Measurements from ENCODE around the gene POMP.

The POMP gene, protein sequence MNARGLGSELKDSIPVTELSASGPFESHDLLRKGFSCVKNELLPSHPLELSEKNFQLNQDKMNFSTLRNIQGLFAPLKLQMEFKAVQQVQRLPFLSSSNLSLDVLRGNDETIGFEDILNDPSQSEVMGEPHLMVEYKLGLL

GRCh38 chr13:28658796-28659620 lies at the start of gene POMP:
Gene POMP (plus strand): TSS chr13:28659130. CDS start chr13:28659185, 55 bp downstream.
- no peak for DNase-seq

DNA sequence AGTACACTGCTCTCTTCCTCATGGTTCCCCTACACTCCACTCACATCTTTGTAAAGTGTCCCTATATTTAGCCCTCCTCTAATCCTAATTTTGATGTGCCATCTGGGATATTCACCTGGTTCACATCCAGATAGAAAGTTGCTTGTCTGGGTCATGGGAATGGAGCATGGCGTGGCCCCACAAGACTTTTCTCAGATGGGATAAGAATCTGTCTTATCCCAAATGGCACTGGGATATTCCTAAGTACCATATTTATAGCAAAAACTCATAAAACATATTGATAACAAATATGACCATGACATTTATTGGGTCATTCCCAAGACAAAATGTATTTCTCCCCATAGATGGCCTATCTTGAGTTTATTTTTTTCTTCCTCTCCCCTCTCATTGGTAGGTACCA lies 49.5 kb upstream of the POMP start:
- no peak for DNase-seq

DNA sequence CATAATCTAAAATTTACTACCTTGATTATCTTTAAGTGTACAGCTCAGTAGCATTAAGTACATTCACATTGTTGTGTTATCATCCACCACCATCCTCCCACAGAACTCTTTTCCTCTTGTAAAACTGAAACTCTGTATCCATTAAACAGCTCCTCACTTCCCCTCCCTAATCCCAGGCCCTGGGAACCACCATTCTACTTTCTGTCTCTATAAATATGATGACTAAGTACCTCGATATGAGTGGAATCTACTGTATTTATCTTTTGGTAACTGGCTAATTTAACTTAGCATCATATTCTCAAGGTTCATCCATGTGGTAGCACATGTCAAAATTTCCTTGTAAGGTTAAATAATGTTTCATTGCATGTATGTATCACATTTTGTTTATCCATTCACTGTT lies 49.0 kb upstream of the POMP start:
- DNase-seq: no peak

DNA sequence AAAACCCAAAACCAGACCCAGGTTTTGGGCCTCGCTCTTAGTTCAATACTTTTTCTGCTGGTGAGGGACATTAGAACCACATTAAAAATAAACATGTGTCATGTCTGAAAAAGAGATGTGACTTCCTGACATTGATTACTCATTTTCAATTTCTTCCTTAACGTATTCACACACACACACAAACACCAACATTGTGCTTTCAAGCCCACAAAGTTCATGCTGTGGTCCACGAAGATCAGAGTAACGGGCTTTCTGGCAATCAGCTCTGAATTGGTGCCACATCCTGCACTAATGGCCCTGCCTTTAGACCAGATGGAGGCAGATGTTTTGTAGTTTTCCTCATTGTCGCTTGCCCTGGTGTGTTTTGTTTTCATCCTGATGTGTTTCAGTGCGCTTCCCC lies 47.9 kb upstream of the POMP start:
- DNase-seq: no peak

DNA sequence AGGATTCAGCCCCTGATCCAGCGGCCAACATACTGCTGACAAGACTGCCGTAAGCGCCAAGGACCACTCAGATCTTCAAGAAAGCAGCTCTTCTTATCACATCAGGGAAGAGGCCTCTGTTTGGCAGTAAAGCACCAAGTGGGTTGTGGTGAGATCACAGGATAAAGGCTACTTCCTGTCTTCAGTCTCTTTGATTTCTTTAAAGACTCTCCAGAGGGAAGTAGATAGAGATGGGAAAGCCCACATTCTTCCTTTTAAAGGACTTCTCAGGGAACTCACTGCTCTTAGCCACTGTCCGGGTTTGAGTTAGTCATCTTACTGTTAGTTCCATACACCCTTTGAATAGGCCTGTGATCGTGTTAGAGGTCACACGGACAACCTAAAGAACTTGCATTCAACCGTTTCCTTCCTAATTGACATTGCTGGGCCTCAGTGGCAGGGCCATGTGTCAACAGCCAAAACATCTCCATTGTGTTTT lies 47.2 kb upstream of the POMP start:
- no peak for DNase-seq

DNA sequence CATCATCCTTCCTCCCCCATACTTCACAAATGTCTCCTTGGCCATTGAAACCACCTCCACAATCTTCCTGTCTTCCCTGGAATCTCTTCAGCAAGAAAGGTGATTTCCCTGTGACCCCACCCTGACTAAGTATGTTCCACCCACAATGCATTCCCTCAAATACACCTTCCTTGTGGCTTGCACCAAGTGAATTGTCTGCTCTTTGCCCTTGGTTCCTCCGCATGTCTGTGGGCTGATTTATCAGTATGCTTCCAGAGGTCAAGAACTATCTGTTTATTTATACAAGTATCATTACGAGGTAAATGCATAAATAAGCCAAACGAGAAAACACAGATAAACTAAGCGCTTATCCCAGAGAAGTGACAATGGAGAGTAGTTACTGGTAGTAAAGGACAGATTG lies 45.4 kb upstream of the POMP start:
- no peak for DNase-seq

DNA sequence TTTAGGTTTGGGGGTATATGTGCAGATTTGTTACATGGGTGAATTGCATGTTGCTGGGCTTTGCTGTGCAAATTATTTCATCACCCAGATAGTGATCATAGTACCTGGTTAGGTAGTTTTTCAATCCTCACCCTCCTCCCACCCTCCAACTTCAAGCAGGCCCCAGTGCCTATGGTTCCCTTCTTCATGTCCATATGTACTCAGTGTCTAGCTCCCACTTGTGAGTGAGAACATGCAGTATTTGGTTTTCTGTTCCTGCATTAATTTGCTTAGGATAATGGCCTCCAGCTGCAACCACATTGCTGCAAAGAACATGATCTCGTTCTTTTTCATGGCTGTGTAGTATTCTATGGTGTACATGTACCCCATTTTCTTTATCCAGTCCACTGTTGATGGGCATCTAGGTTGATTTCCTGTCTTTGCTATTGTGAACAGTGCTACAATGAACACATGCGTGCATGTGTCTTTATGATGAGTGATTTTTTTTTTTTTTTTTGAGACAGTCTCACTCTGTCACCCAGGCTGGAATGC lies 42.9 kb upstream of the POMP start:
- no peak for DNase-seq

DNA sequence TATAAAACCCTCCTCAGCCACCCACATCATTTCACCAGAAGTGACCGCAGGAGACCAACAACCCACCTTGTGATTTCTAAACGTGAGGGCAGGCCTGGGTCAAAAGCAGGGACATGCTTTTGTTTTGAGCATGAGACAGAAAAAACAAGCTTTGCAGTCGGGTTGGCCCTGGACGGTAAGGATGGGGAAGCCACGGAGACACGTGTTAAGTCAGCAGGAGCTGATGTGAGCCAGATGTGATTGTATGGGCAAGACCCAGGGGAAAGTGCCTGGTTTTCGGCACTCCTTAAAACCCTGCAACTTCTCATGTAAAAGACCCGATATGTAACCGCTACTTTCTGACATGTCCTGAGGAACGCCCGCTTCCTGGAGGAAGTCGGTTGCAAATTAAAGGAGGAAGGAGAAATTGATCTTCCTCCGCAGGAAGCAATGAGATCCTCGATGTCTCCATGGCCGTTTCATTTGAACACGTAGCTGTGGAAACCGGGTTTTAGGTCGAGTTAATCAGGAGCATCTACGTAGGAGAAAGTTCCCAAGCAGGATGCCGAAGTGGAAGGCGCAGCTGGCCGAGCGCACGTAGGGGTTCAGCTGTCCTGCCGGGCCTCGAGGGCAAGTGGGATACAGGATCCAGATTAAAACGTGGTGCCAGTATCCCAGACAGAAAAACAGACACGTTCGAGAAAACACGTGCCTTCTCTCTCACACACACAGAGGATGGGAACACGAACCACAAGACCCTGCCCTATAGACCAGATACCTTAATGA lies 40.5 kb upstream of the POMP start:
- DNase-seq: no peak

DNA sequence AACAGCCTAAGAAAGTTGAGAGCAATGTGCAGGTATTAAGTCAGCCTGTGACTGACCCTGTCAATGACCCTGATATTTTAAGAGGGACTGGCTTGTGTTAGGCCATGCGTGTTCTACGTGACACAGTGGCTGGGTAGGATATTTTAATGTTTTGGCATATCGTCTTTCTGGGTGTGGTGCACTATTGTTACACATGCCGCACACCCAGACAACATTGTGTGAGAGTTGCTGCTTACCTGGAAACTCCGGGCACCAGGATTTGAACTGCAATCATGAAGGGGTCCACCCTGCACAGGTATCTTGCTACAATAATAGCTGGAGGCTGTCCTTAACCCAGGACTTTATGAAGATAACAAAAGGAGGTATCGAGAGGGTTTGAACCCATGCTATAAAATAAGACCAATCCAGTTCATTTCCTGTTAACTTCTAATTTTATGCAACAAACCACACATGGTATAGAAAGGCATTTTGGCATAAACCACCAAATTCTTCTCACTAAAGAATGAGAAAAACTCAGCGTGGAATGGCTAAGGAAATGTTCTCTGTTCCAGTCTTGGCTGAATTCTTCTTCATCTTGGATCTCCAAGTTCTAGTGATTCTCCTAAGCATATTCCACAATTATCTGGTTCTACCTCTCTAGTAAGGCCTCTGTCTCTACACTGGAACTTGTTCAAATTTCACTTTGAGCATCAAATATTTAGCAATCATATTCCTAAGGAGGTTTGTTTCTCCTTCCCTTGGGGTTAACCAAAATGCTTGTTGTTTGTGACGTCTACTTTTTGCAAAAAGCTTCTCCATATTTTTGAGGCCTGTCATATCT lies 38.7 kb upstream of the POMP start:
- DNase-seq: no peak

DNA sequence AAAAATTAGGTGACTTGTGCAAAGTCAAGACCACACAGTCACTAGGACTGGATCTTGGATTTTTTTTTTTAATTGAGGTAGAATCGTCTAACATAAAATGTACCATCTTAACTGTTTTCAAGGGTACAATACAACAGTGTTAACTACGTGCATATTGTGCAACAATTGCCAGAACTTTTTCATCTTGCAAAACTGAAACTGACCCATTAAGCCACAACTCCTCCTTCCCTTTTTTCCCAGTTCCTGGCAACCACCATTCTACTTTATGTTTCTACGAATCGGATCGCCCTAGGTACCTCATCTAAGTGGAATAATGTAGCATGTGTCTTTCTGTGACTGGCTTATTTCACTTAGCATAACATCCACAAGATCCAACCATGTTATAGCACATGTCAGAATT lies 37.5 kb upstream of the POMP start:
- DNase-seq: no peak

- no peak for DNase-seq
Observed at GRCh38 chr13:28622286-28622685, 36.6 kb upstream of the POMP start.

DNA sequence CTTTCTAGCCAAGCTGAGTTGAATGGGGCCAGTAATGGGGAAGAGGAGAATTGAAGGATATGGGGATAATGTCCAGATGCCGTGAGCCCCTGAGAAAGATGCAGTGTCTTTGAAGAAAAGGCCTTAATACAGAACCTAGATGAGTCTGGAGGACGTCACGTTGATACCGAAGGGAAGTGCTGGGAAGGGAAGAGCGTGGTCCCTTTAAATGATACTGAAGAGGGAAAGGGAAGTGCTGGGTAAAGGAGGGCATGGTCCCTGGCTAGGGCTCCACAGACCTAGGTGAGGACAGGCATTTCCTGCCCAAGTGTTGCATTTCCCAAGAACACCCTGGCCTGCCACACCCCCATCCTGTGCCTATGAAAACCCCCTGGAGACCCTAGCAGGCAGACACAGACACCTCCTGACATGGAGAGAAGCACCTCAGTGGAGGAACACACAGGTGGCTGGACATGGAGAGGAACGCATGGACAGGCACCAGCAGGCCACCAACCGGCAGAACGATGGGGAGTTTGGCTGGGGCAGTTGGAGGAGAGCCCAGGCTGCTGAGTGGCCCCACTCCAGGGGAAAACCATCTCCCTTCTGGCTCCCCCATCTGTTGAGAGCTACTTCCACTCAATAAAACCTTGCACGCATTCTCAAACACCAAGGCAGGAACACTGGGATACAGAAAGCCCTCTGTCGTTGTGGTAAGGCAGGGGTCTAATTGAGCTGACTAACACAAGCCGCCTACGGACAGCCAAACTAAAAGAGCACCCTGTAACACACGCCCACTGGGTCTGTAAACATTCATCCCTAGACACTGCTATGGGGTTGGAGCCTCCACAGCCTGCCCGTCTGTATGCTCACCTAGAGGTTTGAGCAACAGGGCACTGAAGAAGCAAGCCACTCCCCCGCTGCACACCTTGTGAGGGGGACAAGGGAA lies 34.9 kb upstream of the POMP start:
- no peak for DNase-seq

DNA sequence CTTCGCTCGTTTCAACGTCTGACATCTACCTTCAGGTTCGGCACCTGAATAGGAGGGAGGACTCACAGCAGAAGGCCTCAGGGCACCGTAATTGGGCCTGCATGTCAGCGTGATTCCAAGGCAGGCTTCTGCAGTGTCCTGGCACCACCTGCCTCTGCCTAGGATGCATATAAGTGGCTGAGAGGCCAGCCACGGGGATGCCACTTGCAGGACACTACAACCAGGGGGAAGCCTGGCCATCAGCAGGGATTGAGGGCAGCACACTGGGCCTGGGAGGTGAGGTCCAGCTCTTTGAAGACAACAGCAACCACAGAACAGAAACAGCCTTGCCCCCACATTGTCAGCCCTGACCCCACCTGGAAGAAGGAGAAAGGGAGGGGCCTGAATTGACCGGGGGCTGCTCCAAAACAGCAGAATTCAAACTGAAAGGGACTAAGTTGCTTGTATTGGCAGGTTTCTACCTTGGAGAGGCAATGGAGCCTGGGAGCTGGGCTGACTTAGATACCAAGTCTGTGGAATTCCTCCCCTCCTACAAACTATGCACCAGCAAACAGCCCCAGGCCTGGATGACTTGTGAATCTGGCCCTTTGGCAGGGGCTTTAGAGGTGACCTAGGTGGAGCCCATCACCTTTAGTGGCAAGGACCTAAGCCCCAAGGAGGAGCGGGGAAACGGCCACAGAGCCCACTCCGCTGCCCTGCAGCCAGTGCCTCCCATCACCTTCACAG lies 34.1 kb upstream of the POMP start:
- DNase-seq: no peak

GRCh38 chr13:28626266-28626665 lies 32.7 kb upstream of the POMP start:
- DNase-seq: no peak

GRCh38 chr13:28628241-28628640 lies 30.7 kb upstream of the POMP start:
- DNase-seq: no peak

- DNase-seq: no peak
Observed at GRCh38 chr13:28630869-28631268, 28.1 kb upstream of the POMP start.

DNA sequence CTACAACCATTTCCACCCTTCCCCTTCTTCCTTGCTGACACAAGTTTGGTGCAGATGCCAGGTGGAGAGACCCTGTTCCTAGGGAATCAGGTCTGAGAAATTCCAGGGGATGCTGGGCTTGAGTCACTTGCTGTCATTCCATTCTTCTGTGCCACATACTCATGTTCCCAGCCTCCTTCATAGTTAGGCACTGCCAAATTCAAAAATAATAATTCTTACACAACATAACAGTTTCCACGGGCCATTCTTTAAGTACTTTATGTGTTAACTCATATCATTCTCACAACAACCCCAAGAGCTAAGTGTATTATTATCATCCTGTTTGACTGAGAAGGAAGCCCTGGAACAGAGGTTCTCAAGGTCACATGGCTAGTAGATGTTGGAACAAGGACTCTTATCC lies 27.1 kb upstream of the POMP start:
- no peak for DNase-seq

- DNase-seq: no peak
Observed at GRCh38 chr13:28636069-28636468, 22.9 kb upstream of the POMP start.

GRCh38 chr13:28636677-28637317 lies 22.1 kb upstream of the POMP start:
- no peak for DNase-seq

DNA sequence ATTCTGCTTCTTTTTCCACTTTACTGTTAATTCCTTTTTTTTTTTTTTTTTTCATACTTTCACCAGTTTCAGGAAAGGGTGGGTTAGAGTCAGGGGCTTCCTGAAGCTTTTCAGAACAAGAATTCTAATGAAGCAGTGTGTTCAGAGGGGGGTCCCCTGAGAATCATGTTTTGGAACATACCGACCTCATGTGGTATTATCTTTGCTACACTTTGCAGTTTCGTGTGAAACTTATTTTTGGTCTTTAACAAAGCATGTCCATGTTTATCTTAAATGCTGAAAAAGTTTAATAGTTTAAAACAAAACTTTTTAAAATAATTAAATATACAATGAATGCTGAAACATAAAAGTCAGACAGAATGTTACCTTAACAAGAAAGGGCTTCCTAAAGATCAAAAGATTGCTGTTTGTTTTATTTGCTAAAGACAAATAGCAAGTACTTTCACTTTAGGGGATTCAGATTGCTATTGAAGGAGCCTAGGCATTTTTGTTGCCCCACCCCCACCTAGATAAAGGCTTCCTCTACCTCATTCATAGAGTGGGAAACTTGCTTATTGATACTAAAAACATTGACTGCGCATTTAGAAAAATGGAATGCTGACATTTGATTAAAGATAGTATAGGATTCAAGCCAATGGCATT lies 21.1 kb upstream of the POMP start:
- no peak for DNase-seq

Data from NCI-H187 treated with DMSO at 0.1 percent for 48 hours (cell line).